Measurements from ENCODE around the gene CNGA2.

The CNGA2 gene

DNA sequence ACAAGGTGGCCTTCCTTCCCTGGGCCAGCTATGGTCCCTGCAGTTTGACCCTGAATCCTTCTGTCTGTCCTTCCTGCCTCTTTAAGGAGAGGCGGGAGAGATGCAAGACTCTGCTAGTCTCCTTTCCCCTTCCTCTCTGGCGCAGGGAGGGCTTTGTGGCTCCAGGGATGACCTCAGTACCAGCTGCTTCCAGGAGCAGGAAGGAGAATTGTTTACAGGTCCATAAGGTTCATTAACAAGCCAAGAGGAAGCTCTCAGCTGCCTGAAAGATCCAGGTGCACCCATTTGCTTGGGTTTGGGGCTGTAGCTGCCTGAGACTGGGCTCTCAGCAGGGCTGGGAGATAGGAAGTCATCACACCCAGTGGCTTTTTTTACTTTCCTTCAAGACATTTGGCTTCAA lies 22.8 kb upstream of the CNGA2 start:
- DNase-seq (ENCODE audit: low read depth, low spot score) = no peak

DNA sequence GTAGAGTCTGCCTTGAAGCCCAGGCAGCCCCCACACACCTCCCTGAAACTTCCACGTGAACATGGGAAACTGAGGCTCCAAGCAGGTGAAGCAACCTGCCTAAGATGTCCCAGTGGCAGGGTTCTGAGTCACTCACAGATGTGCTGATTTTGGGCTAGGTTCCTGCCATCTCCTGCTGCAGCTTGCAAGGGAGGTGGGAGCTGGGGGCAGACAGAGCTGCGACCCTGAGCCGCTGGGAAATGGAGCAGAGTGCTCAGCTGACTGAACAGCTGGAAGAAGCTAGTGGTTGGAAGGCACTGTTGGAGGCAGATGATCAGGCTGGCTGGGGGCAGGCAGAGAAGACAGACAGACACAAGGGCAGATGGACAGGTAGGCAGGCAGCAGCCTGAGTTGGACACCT lies 22.3 kb upstream of the CNGA2 start:
- no peak for DNase-seq (ENCODE audit: low read depth, low spot score)

DNA sequence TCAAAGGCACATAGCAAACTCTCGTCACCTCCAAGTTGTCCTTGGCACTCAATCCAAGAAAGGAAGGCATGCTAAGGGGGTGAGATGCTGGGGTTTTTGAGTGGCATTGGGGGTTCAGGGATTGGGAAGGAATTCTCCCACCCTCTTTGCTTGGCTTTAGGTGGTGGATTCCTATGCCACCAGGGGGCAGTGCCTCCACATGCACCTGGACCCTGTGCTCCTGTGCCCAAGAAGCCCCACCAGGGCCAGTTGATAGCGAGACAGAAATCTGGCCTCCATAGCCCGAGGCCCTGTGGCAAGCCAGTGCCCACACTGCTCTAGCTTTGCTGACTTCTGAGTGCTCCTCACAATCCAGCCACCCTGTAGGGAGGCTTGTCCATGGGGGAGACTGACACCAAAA lies 20.7 kb upstream of the CNGA2 start:
- no peak for DNase-seq (ENCODE audit: low read depth, low spot score)

DNA sequence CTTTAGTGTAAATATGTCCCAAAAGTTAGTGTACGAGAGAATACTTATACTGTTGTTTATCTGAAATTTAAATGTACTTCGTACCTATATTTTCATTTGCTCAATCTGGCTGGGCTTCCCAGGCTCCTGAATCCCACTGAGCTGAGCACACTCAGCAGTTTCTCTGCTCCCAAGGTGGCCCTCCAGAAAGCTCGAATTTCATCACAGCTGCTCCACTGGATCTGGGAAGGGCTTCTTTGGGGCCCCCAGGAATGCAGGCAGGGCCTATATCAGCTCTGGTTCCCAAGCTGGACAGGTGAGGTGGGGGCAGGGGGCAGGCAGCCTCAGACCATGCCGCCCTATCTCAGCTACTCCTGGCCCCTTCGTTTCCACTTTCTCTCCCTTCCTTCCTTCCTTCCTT lies 20.2 kb upstream of the CNGA2 start:
- no peak for DNase-seq (ENCODE audit: low read depth, low spot score)

DNA sequence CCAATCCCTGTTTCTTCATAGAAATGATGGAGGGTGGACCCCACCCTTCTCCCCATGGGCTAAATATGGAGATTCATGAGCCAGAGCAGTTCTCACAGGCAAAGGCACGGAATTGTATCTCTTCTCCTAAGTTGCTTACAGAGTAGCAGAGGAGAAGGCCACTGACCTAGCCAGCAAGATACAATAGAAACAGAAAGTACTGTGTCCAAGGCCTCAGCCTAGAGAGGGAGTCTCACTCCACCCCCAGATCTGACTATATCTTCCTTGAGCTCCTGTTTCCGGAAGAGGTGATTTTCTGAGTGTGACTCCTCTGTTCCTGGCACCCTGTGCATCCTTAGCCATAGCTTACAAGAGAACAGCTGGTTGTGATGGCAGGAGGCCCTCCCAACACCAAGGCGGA lies 18.8 kb upstream of the CNGA2 start, which contains the start of gene FATE1:
Gene FATE1 (plus strand): TSS at position 284 of the 400 bp plus-strand sequence. CDS start 85 bp downstream, at position 369.
- no peak for DNase-seq (ENCODE audit: low read depth, low spot score)

DNA sequence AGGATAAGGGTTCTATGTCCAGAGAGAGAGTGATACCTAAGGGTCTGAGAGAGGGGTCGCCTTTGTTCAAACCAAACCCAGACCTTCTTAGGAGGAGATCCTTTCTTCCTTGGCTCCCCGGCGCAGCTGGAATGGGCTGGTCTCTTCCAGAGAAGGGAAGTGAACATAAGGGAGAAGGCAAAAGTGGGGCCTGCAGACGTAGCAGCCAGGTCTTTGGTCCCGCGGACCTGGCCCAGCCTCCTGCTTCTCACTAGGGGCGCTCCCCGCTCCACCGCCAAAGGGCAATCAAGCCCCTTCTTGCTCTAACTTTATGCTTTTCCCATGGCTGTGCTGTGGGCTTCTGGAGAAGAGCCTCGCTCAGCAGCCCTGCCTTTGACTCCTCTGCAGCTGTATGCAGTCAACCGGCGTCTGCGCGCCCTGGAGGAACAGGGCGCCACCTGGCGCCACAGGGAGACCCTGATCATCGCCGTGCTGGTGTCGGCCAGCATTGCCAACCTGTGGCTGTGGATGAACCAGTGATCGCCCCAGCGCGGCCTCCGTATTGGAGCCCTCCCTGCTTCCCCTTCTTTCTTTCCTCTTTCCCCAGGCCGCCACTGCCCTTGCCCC lies 12.2 kb upstream of the CNGA2 start:
- DNase-seq (ENCODE audit: low read depth, low spot score) = no peak

DNA sequence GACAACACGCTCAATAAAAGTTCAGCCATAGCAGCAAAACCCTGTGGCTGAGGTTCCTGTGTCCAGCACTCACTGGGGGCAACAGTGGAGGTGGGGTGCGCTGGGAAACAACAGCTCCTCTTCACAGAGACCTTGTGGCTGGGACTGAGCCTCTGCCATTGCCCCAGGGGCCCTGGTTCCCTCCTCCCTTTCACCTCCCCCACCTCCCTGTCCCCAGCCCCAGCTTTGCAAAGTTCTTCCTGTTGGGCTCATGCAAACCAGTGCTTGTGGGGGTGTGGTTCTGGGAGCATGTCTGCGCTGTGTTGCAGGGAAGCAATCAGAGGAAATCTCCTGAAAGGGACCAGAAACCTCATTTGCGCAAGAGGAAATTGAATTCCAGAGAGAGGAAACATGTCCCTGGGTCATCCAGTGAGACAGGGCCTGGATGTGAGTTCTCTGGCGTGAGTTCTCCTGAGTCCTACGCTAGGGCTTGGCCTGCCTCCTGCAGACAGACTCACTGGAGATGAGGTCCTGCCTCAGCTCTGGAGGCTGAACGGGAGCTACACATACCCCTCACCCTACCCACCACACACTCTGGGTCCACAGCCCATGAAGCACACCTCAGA lies 11.3 kb upstream of the CNGA2 start:
- DNase-seq (ENCODE audit: low read depth, low spot score) = no peak

DNA sequence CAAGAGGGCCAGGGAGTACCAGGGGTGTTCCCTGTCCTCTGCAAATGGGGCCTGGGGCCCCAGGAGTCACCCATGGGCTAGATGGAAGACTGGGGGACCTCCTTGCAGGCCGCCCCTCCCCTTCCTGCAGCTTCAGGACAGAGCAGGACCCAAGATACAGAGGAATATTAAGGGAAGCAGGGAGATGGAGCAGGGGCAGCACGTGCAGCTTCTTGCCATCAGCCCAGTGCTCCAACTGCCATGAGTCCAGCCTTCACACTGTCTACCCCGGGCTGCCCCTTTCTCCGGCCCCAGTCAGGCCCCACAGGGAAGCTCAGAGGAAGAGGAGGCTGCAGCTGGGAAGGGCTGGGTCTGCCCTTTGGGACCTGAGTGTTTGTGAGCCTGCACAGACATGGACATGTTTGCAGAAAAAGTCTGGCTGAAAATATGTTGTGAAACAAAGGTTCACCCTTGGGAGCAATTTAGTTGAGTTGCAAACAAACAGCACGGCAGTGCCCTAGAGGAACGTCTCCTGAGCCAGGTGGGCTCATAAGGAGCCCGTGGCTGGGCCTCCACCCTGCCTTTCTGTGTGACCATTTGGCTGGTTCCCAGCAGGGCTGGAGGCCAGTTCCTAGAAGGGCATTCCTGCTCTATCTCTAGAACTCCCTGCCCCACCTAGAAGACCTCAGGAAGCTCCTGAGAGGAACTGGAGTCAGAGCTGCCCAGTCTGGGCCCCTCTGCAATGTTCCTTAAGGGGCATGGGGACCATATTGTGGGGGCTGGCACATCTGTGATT lies 9.8 kb upstream of the CNGA2 start:
- no peak for DNase-seq (ENCODE audit: low read depth, low spot score)

DNA sequence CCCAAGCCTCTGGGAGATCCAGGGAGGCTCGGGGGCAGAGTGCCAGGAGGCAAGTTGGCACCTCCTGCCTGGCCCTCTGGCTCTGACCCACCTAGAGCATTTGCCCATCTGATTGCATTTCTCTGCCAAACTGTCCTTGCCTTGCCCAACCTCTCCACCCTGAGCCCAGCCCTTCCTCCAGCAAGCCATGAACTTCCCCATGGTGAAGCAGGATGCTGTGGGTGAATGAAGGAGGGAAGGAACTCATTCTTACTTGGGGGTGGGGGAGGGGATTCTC lies 9.3 kb upstream of the CNGA2 start:
- DNase-seq (ENCODE audit: low read depth, low spot score) = no peak

DNA sequence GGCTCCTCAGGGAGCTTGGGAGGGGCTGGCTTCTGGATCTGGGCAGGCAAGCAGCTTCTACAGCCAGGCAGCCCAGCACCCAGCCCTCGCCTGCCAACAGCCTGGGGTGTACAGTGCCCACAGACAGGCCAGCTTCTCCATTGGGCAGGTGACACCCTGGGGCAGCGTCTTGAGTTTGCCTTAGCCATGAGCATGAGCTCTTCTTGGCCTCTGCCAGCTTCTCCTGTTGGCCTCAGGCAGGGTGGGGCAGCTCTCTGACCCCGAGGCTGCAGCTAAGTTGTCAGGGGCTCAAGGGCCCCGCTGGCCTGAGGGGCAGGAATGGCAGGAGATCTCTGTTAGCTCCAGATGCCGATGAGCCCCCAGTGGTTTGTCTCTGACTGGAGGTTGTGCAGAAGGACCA lies 7.8 kb upstream of the CNGA2 start:
- no peak for DNase-seq (ENCODE audit: low read depth, low spot score)

DNA sequence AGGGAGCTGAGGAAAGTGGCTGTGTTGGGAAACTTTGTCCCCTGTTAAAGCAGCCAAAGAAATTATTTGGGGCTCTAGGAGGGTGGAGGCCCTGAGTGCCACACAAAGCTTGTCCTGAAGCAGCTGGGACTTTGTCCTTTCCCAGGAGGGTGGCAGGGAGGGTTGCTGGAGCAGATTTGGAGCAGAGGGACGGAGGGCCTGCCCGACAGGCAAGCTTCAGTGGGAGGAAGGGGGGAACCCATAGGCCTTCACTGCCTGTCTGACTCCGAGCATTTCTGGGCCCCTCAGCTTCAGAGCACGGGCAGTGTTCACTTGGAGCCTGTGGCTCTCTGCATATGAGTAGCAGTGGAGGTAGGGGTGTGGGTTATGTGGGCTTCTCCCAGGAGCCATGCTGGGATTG lies 7.2 kb upstream of the CNGA2 start:
- DNase-seq (ENCODE audit: low read depth, low spot score) = no peak

DNA sequence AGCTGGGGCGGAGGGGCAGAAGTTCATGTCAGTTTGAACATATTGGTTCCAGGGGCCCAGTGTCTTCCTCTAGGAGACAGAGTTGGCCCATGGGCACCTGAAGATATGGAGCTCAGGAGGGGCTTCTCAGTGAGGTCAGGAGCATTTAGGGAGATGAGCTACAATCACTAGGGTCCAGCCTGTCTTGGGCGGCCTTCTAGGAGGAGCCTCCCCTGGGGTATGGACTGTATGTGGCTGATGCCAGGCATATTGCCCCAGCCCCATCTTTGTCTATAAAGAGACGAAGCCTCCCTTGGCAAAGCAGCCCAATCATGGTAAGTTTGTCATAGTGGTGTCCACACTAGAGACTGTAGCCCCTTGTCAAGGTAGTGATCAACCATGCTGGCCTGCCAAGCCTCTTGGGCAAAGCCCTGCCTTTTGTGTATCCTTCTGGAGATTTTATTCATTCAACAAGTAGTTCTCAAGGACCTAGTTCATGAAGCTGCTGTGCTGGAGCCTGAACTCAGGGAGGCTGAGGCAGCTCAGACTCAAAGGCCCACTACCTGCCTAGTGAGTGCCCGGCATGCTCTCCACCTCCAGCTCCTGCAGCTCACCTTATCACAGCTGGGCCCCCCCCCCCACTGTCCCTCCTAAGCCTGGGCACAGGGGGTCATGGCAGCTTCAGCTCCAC lies 5.4 kb upstream of the CNGA2 start:
- no peak for DNase-seq (ENCODE audit: low read depth, low spot score)

DNA sequence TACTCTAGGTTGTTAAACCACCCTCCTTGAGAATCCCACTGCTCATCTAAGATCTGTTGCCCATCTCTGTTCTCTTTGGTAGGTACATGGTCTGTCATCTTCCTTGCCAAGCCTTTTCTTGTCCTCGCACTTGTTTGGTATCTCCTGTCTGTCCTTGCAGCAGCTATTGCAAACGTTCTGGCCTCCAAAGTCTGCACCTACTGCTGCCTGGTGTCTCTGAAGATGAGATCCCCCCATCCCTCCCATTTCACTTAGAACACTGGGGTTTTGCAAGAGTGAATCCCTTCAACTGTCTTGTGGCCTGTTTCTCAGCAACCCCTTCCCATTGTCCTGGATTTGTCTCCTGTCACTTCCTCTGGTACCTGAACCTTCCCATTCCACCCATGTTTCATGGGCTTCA lies 673 bp downstream of the CNGA2 start:
- DNase-seq (ENCODE audit: low read depth, low spot score) = no peak

DNA sequence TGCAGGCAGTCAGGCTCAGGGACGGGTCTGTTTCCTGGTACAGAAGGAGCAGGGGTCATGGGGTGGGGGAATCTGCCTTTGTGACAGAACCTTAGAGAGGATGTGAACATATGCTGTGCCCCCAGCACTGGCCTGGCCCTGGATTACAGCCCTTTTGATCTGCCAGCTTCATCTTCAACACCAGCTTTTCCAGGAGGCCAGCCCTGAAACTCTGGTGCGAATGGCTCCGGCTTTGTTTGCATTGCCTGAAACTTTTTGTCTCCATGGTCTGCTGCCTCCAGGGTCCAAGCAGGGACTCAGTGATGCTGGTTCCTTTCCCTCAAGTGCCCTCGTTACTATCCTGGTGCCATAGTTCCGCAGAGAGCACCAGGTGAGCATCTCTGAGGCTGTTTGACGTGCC lies 2.1 kb downstream of the CNGA2 start:
- DNase-seq (ENCODE audit: low read depth, low spot score) = no peak

DNA sequence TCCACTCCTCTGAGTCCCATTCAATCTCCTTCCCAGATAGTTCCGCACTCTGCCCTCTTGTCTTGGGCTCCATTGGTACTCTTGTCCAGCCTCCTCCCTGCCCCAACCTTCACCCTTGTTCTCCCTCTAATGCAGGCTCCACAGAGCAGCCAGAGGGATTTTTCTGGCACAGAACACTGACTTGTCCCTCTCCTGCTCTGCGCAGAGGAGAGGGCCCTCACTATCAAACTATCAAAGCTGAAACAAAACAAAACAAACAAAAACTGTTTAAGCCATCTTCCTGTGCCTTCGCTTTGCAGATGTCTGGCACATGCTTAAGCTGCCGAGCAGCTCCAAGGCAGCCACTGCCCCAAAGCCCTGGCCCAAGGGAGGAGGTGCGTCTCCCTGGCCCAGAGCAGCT lies 2.9 kb downstream of the CNGA2 start:
- no peak for DNase-seq (ENCODE audit: low read depth, low spot score)

DNA sequence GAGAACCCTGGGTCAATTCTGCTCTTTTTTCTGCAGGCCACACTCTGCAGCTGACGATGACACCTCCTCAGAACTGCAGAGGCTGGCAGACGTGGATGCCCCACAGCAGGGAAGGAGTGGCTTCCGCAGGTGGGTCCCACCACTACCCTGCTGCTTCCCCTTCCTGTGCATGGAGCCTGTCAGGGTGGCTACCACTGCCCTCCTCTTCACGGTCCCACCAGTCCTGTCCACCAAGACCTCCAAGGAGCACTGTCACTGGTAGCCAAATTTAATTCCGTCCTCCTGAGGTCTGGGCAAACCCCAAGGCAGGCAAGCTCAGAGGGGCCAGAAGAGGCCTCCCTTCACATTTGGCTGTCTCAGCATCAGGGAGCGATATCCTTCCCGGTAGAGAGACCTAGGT lies 4.2 kb downstream of the CNGA2 start:
- DNase-seq (ENCODE audit: low read depth, low spot score) = no peak

DNA sequence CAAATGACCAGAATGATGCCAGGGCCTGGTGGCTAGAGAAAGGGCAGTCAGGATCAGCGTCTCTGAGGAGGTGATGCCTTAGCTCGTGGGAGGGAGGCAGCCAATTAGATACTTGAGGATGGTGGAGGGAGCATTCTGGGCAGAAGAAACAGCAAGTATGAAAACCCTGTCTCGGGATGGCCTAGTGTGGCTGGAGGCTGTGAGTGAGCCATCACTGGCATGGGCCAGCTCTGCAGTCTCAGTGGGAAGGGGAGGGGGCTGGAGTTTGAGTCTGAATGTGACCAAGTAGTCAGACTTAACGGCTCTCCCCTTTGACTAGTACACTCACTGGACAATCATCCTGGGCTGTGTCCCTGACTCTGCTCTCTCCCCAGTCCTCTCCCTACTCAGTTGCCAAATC lies 7.1 kb downstream of the CNGA2 start:
- DNase-seq (ENCODE audit: low read depth, low spot score) = no peak

DNA sequence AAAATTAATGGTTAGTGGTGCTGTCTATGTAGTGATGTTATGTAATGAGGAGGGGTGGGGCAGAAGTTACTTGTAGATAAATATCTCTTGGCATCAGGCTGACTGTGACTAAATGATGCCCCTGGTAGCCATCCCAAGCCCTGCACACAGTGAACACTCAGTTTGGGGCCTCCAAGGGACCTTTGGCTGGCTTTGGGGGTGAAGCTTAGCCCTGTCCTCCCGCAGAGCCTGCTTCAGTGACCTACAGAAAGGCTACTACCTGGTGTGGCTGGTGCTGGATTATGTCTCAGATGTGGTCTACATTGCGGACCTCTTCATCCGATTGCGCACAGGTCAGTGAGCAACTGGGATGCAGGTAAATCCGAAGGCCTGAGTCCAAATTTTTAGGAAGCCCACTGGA lies 7.8 kb downstream of the CNGA2 start:
- no peak for DNase-seq (ENCODE audit: low read depth, low spot score)

DNA sequence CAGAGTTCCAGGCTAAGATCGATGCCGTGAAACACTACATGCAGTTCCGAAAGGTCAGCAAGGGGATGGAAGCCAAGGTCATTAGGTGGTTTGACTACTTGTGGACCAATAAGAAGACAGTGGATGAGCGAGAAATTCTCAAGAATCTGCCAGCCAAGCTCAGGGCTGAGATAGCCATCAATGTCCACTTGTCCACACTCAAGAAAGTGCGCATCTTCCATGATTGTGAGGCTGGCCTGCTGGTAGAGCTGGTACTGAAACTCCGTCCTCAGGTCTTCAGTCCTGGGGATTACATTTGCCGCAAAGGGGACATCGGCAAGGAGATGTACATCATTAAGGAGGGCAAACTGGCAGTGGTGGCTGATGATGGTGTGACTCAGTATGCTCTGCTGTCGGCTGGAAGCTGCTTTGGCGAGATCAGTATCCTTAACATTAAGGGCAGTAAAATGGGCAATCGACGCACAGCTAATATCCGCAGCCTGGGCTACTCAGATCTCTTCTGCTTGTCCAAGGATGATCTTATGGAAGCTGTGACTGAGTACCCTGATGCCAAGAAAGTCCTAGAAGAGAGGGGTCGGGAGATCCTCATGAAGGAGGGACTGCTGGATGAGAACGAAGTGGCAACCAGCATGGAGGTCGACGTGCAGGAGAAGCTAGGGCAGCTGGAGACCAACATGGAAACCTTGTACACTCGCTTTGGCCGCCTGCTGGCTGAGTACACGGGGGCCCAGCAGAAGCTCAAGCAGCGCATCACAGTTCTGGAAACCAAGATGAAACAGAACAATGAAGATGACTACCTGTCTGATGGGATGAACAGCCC lies 9.3 kb downstream of the CNGA2 start:
- no peak for DNase-seq (ENCODE audit: low read depth, low spot score)

DNA sequence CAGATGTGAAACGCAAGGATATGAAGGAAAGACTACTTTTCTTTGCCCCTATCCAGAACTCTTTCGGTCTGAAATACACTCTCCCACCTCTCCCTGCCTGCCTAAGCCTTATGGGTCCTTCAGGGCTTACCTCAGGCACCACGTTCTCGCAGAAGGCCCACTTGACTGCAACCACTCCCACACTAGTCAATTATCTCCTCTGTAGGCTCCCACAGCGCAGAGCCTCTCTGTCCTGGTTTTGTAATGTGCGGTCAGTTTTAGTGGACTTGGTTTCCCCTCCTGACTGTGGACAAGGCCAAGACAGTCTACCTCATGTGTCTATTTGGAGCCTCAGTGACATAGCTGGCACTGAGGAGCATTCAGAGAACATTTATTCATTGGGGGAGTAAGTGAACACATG lies 11.1 kb downstream of the CNGA2 start:
- no peak for DNase-seq (ENCODE audit: low read depth, low spot score)

DNA sequence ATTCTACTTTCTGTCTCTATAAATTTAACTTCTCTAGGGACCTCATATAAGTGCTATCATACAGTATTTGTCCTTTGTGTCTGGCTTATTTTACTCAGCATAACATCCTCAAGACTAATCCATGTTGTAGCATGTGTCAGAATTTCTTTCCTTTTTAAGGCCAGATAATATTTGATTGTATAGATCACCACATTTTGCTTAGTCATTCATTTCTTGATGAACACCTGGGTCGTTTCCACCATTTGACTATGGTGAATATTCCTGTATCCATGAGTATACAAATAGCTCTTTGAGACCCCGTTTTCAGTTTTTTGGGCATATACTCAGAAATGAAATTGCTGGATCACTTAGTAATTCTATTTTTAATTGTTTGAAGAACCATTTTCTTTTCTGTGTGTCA lies 12.0 kb downstream of the CNGA2 start:
- no peak for DNase-seq (ENCODE audit: low read depth, low spot score)

DNA sequence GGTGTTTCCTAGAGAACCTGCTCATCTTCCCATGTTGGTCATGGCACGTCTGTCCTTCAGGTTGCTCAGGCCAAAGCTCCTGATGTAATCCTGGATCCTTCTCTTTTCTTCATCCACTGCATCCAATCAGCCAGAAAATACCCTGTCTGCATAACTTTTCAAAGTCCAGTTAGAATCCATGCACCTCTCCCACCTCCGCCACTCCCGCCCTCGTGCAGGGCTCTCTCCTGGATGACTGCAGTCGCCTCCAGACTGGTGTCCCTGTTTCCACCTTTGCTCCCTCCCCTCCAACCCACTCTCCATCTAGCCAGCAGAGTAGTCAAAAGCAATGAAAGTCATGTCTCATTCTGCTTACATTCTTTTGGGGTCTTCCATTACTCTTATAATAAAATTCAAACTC lies 16.0 kb downstream of the CNGA2 start:
- DNase-seq (ENCODE audit: low read depth, low spot score) = no peak
